Transverse colon (tissue), 4 donors: ENCODE measurements around the gene CIPC. TPM values are rescaled to one million over a fixed set of nuclear protein-coding genes. Genes with fewer than 3 reads are reported as not detected.

Experiments
- DNase-seq: peaks from one replicate; pipeline ENCODE4 v3.0.0-alpha.2; 2019
- H3K27ac ChIP-seq, 4 donors: fragments of 200-600 bp; sonication (generic); 2 replicates each; pipeline ENCODE4 v1.5.1; 2016 to 2018; ENCODE audit warnings: inconsistent platforms in 4 of 4
- H3K27me3 ChIP-seq: fragments of 200-600 bp; sonication (generic); 2 replicates; pipeline ENCODE4 v1.5.1; 2017; ENCODE audit warnings: inconsistent platforms
- H3K36me3 ChIP-seq, 4 donors: fragments of 200-600 bp; sonication (generic); 2 replicates each; pipeline ENCODE4 v1.5.1; 2017 to 2019; ENCODE audit warnings: inconsistent platforms in 4 of 4
- H3K4me1 ChIP-seq, 4 donors: fragments of 200-600 bp; sonication (generic); 2 replicates each; pipeline ENCODE4 v1.5.1; 2017 to 2020; ENCODE audit warnings: inconsistent platforms in 4 of 4
- H3K4me3 ChIP-seq, 4 donors: fragments of 200-600 bp; sonication (generic); 1 replicate in 1 of 4; 2 replicates in 3 of 4; pipeline versions ENCODE4 v1.5.1 to v1.6.1; 2017 to 2019; ENCODE audit warnings: inconsistent platforms in 4 of 4
- H3K9me3 ChIP-seq, 2 donors: fragments of 200-600 bp; sonication (generic); 2 replicates each; pipeline ENCODE4 v1.5.1; 2017 to 2019; ENCODE audit warnings: inconsistent platforms in 2 of 2
- CTCF ChIP-seq, 5 experiments: fragments of 200-600 bp in 3 of 5; fragments of 450-650 bp in 2 of 5; sonication (generic) in 3 of 5; IDR thresholded peaks; 1 replicate in 2 of 5; 2 replicates in 3 of 5; pipeline ENCODE4 v1.5.1; 2016 to 2017; ENCODE audit warnings: antibody characterized with exemption in 5 of 5, inconsistent platforms in 3 of 5, mild to moderate bottlenecking in 2 of 5, moderate library complexity in 1 of 5
- EP300 ChIP-seq: sonication (generic); formaldehyde crosslinking; IDR thresholded peaks from one replicate; pipeline ENCODE4 v1.6.1; 2017; ENCODE audit warnings: antibody characterized with exemption, low read depth
- POLR2A ChIP-seq: fragments of 450-650 bp; IDR thresholded peaks from one replicate; pipeline ENCODE4 v1.6.1; 2016; ENCODE audit warnings: antibody characterized with exemption, mild to moderate bottlenecking, moderate library complexity
- POLR2AphosphoS5 ChIP-seq, 3 donors: sonication (generic); formaldehyde crosslinking; IDR thresholded peaks; one replicate each; pipeline ENCODE4 v1.6.1; 2016; ENCODE audit warnings: antibody characterized with exemption in 3 of 3
- WGBS, 2 donors: methylation state at CpG; one replicate each; pipeline ENCODE4 v1.1.5; 2018; ENCODE audit warnings: low coverage in 1 of 2; 5-methylcytosine and 5-hydroxymethylcytosine counted together
- in situ Hi-C, 4 donors: fragments of 200-750 bp; cut with MboI; loops; one replicate each; pipeline versions ENCODE4 v1.15.0 to v1.15.1; 2017; ENCODE audit warnings: low sequenced_read_pairs in 3 of 4, low pct_ligation_motif_present in 1 of 4, low pct_unique_long_range_greater_than_20kb in 1 of 4
- intact Hi-C: fragments of 100-400 bp; cut with DNase I; formaldehyde crosslinking; loops from one replicate; pipeline ENCODE4 v1.15.1; 2023; ENCODE audit warnings: low total_unique reads
- total RNA-seq, 4 donors: library from RNA; depleted of rRNA; stranded (reverse); fragments of >200 nt; gene quantifications; one replicate each; pipeline ENCODE4 v1.1.0, GENCODE V29; 2016

CIPC gene
- total RNA-seq, 4 donors from 2014 or later = 30.8 to 97.1 (median 67.8) TPM

- TF ChIP-seq POLR2AphosphoS5 (IDR thresholded peaks at IDR 0.05) = no peak
- TF ChIP-seq POLR2A = no peak
- TF ChIP-seq CTCF (IDR thresholded peaks at IDR 0.05) = no peak
- no peak for TF ChIP-seq EP300
- Histone ChIP-seq H3K9me3 (no peaks in the 10 kb centered on the region), H3K4me3 (no peak overlapping the region), H3K27me3 (no peaks in the 10 kb centered on the region), H3K4me1 (peaks cover 1 to 21% (median 8%) of the 10 kb centered on the region in 4 donors), H3K27ac (peak overlapping the region in 3 of 4 donors; percentile 40 to 71 (median 64)), H3K36me3 (peaks cover 0 to 63% (median 29%) of the 10 kb centered on the region in 4 donors)
- DNase-seq = no peak
- in situ Hi-C loops = no loop called here
- WGBS, 2 donors = 88 to 100% methylated on average over 1 of the region's 1 CpG
- intact Hi-C loops = no loop called here
These were observed 12.2 kb downstream of the CIPC start for GRCh38 chr14:77110286-77110685.

- H3K4me3 ChIP-seq = no peak overlapping the region
- intact Hi-C loops (no loop called here), in situ Hi-C loops (no loop called here)
- no peaks in the 10 kb centered on the region for H3K27me3 ChIP-seq
- no peaks in the 10 kb centered on the region for H3K9me3 ChIP-seq
- H3K27ac ChIP-seq = peak overlapping the region; percentile 39 to 71 (median 52)
- no peak for TF ChIP-seq POLR2AphosphoS5 (IDR thresholded peaks at IDR 0.05)
- TF ChIP-seq POLR2A = no peak
- TF ChIP-seq CTCF (IDR thresholded peaks at IDR 0.05) = no peak
- TF ChIP-seq EP300 = no peak
- 73 to 79% methylated on average over 5 of the region's 5 CpGs for WGBS, 2 donors
- DNase-seq = no peak
- H3K4me1 ChIP-seq = peaks cover 0 to 13% (median 6%) of the 10 kb centered on the region in 4 donors
- H3K36me3 ChIP-seq = peaks cover 0 to 65% (median 29%) of the 10 kb centered on the region in 4 donors
These were observed 13.0 kb downstream of the CIPC start for GRCh38 chr14:77111021-77111420.

GRCh38 chr14:77113644-77114043 is 15.6 kb downstream of the CIPC start:
- WGBS, 2 donors = 86% methylated on average over 11 of the region's 11 CpGs; no CpG with 5 or more reads in 1 of the 2 donors

GRCh38 chr14:77114609-77115008 is 16.6 kb downstream of the CIPC start:
- Histone ChIP-seq H3K27me3 (no peaks in the 10 kb centered on the region), H3K4me1 (peaks cover 0 to 11% (median 4%) of the 10 kb centered on the region in 4 donors), H3K36me3 (peaks cover 0 to 49% (median 18%) of the 10 kb centered on the region in 4 donors), H3K27ac (no peak overlapping the region), H3K4me3 (no peak overlapping the region), H3K9me3 (no peaks in the 10 kb centered on the region)
- WGBS, 2 donors = 98 to 100% methylated on average over 3 to 4 of the region's 4 CpGs
- intact Hi-C loops = no loop called here
- in situ Hi-C loops = no loop called here
- TF ChIP-seq EP300 (no peak), CTCF (IDR thresholded peaks at IDR 0.05) (no peak), POLR2AphosphoS5 (IDR thresholded peaks at IDR 0.05) (no peak), POLR2A (no peak)
- no peak for DNase-seq

More at GRCh38 chr14:77113644-77114043, 15.6 kb downstream of the CIPC start:
- Histone ChIP-seq H3K4me1 (peaks cover 0 to 11% (median 5%) of the 10 kb centered on the region in 4 donors), H3K36me3 (peaks cover 0 to 53% (median 22%) of the 10 kb centered on the region in 4 donors), H3K27ac (no peak overlapping the region), H3K4me3 (no peak overlapping the region), H3K9me3 (no peaks in the 10 kb centered on the region), H3K27me3 (no peaks in the 10 kb centered on the region)
- no peak for DNase-seq
- in situ Hi-C loops = no loop called here
- TF ChIP-seq POLR2A (no peak), EP300 (no peak)
- intact Hi-C loops = no loop called here
